ENCODE measurements around the gene MARCHF7. TPM values are rescaled to one million over a fixed set of nuclear protein-coding genes. Genes with fewer than 3 reads are reported as not detected.
"Not testable (repeated sequence)": the region's sequence is repeated elsewhere in the genome, so short reads cannot be mapped to it uniquely, and the experiment has no call there.

The MARCHF7 gene
- total RNA-seq, 6 experiments from 2014 or later = 73.8 to 91.5 (median 84.7) TPM

- no peak for DNase-seq
- Mint-ChIP-seq H3K27me3 (ENCODE audit: insufficient read depth) (peaks cover 3% of the 10 kb centered on the region), H3K9me3 (no peaks in the 10 kb centered on the region), H3K4me1 (ENCODE audit: low read depth) (peaks cover 48% of the 10 kb centered on the region), H3K36me3 (ENCODE audit: low read depth) (peaks cover 47% of the 10 kb centered on the region), H3K27ac (peak overlapping the region; percentile 52), H3K4me3 (no peak overlapping the region)
- TF ChIP-seq CTCF (IDR thresholded peaks at IDR 0.05) = no peak
Observed at GRCh38 chr2:159737292-159737916, 25.1 kb downstream of the MARCHF7 start.

- Mint-ChIP-seq H3K27me3 (ENCODE audit: insufficient read depth) (peaks cover 3% of the 10 kb centered on the region), H3K36me3 (ENCODE audit: low read depth) (peaks cover 52% of the 10 kb centered on the region), H3K9me3 (no peaks in the 10 kb centered on the region), H3K4me1 (ENCODE audit: low read depth) (peaks cover 48% of the 10 kb centered on the region), H3K4me3 (no peak overlapping the region), H3K27ac (no peak overlapping the region)
- no peak for DNase-seq
- no peak for TF ChIP-seq CTCF (IDR thresholded peaks at IDR 0.05)
Observed at GRCh38 chr2:159737917-159738296, 25.6 kb downstream of the MARCHF7 start.

- peaks cover 60% of the 10 kb centered on the region for H3K36me3 Mint-ChIP-seq (ENCODE audit: low read depth)
- H3K4me1 Mint-ChIP-seq (ENCODE audit: low read depth) = peaks cover 48% of the 10 kb centered on the region
- no peaks in the 10 kb centered on the region for H3K9me3 Mint-ChIP-seq
- no peak overlapping the region; the same call in 1 of the 2 replicates for H3K27ac Mint-ChIP-seq
- peaks cover 3% of the 10 kb centered on the region for H3K27me3 Mint-ChIP-seq (ENCODE audit: insufficient read depth)
- no peak for DNase-seq
- no peak overlapping the region for H3K4me3 Mint-ChIP-seq
- TF ChIP-seq CTCF (IDR thresholded peaks at IDR 0.05) = no peak
Observed at GRCh38 chr2:159738509-159739390, 26.4 kb downstream of the MARCHF7 start.

DNA sequence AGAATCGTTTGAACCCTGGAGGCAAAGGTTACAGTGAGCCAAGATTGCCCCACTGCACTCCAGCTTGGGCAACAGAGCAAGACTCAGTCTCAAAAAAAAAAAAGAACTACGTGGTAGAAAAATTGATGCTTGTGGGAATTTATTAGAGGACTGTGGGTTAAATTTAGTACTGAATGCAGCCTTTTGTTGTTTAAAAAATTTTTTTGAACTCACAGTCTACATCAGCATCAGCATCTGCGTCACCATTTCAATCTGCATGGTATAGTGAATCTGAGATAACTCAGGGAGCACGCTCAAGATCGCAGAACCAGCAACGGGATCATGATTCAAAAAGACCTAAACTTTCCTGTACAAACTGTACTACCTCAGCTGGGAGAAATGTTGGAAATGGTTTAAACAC is 30.5 kb downstream of the MARCHF7 start:
- H3K36me3 Mint-ChIP-seq (ENCODE audit: low read depth) = peaks cover 58% of the 10 kb centered on the region
- peaks cover 23% of the 10 kb centered on the region for H3K4me1 Mint-ChIP-seq (ENCODE audit: low read depth)
- H3K9me3 Mint-ChIP-seq = no peaks in the 10 kb centered on the region
- H3K27me3 Mint-ChIP-seq (ENCODE audit: insufficient read depth) = peaks cover 3% of the 10 kb centered on the region
- no peak for DNase-seq
- H3K4me3 Mint-ChIP-seq = no peak overlapping the region
- no peak for TF ChIP-seq CTCF (IDR thresholded peaks at IDR 0.05)
- H3K27ac Mint-ChIP-seq = no peak overlapping the region

DNA sequence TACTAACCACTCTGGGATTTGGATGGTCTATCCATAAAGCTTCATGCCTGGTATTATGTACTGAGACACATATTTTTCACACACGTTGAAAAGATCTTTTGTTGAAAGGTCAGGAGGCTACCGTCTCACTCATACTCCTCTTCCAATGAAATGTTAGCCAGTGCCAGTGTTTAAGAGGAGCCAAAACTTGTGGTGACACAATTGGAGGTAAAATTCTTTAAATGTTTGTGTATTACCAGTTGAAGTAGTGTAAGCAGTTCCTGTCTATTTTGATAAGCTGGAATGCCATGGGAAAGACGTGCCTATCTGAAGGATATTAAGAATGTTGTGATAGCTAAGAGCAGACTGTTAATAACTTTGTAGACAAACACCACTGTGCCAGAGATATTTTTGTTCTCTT is 32.1 kb downstream of the MARCHF7 start:
- DNase-seq = no peak
- H3K27ac Mint-ChIP-seq = peak overlapping the region; percentile 16; the same call in 1 of the 2 replicates
- TF ChIP-seq CTCF (IDR thresholded peaks at IDR 0.05) = no peak
- no peaks in the 10 kb centered on the region for H3K9me3 Mint-ChIP-seq
- H3K4me3 Mint-ChIP-seq = no peak overlapping the region
- H3K36me3 Mint-ChIP-seq (ENCODE audit: low read depth) = peaks cover 63% of the 10 kb centered on the region
- no peaks in the 10 kb centered on the region for H3K27me3 Mint-ChIP-seq (ENCODE audit: insufficient read depth)
- peaks cover 23% of the 10 kb centered on the region for H3K4me1 Mint-ChIP-seq (ENCODE audit: low read depth)

GRCh38 chr2:159745237-159745636 is 32.9 kb downstream of the MARCHF7 start:
- DNase-seq; H3K9me3 Mint-ChIP-seq; H3K4me3 Mint-ChIP-seq; H3K27ac Mint-ChIP-seq; H3K27me3 Mint-ChIP-seq (ENCODE audit: insufficient read depth): not testable (repeated sequence)
- Mint-ChIP-seq H3K4me1 (ENCODE audit: low read depth) (peaks cover 17% of the 10 kb centered on the region), H3K36me3 (ENCODE audit: low read depth) (peaks cover 58% of the 10 kb centered on the region)

All from HFFc6 (cell line).